Testis (tissue), 3 donors: ENCODE results near the gene LRFN5. TPM values are rescaled to one million over a fixed set of nuclear protein-coding genes. Genes with fewer than 3 reads are reported as not detected.

Experiments used
- DNase-seq: peaks from one replicate; pipeline ENCODE4 v3.0.0-alpha.2; 2019
- H3K27ac ChIP-seq, 2 donors: fragments of 200-600 bp; sonication (generic); one replicate each; pipeline ENCODE4 v1.5.1; 2019
- H3K27me3 ChIP-seq: fragments of 200-600 bp; sonication (generic); one replicate; pipeline ENCODE4 v1.5.1; 2019
- H3K36me3 ChIP-seq: fragments of 200-600 bp; sonication (generic); one replicate; pipeline ENCODE4 v1.5.1; 2017; ENCODE audit warnings: low read depth; ENCODE audit errors: missing control alignments
- H3K4me1 ChIP-seq: fragments of 200-600 bp; sonication (generic); one replicate; pipeline ENCODE4 v1.5.1; 2019
- H3K4me3 ChIP-seq, 2 donors: fragments of 200-600 bp; sonication (generic); one replicate each; pipeline ENCODE4 v1.5.1; 2017 to 2019
- H3K9me3 ChIP-seq: fragments of 200-600 bp; sonication (generic); one replicate; pipeline ENCODE4 v1.5.1; 2017
- POLR2A ChIP-seq: fragments of 450-650 bp; IDR thresholded peaks from one replicate; pipeline ENCODE4 v1.6.1; 2017; ENCODE audit warnings: antibody characterized with exemption, mild to moderate bottlenecking, moderate library complexity
- WGBS, 2 donors: methylation state at CpG; one replicate each; pipeline ENCODE4 v1.1.5; 2018; 5-methylcytosine and 5-hydroxymethylcytosine counted together
- intact Hi-C: fragments of 100-400 bp; cut with DNase I; formaldehyde crosslinking; loops from one replicate; pipeline ENCODE4 v1.15.1; 2023; ENCODE audit warnings: low total_unique reads
- polyA plus RNA-seq: library from polyadenylated mRNA; stranded (reverse); fragments of 350-450 nt; fragmentation: Illumina TruSeq; extraction: RNeasy Lipid Tissue Mini Kit (QIAGEN cat#74804); gene quantifications from one replicate; pipeline ENCODE4 v1.2.3, GENCODE V29; 2014; ENCODE audit warnings: low read depth, low replicate concordance; ENCODE audit not compliant: insufficient read depth
- total RNA-seq, 2 donors: library from RNA; depleted of rRNA; stranded (reverse); fragments of >200 nt; gene quantifications; one replicate each; pipeline ENCODE4 v1.2.3, GENCODE V29; 2016
- TF ChIP-seq, protein P1 (sequence below), 3 experiments: fragments of 450-650 bp in 2 of 3; fragments of 200-600 bp in 1 of 3; sonication (generic) in 1 of 3; IDR thresholded peaks; one replicate each; pipeline ENCODE4 v1.5.1; 2016 to 2019; ENCODE audit warnings: antibody characterized with exemption in 3 of 3, mild to moderate bottlenecking in 2 of 3, moderate library complexity in 1 of 3

Gene LRFN5
- total and polyA plus RNA-seq, 3 donors from 2014 or later, result 2.4 to 6.8 (median 5.9) TPM

GRCh38 chr14:41609704-41610183 is 3.1 kb downstream of the LRFN5 start:
- Histone ChIP-seq H3K9me3 (no peaks in the 10 kb centered on the region), H3K4me3 (peak overlapping the region in 1 of 2 donors; percentile 49), H3K27me3 (no peaks in the 10 kb centered on the region), H3K27ac (peak overlapping the region in 1 of 2 donors; percentile 46), H3K4me1 (peaks cover 5% of the 10 kb centered on the region), H3K36me3 (no peaks in the 10 kb centered on the region)
- DNase-seq, result peak; percentile 86
- TF ChIP-seq, protein P1, sequence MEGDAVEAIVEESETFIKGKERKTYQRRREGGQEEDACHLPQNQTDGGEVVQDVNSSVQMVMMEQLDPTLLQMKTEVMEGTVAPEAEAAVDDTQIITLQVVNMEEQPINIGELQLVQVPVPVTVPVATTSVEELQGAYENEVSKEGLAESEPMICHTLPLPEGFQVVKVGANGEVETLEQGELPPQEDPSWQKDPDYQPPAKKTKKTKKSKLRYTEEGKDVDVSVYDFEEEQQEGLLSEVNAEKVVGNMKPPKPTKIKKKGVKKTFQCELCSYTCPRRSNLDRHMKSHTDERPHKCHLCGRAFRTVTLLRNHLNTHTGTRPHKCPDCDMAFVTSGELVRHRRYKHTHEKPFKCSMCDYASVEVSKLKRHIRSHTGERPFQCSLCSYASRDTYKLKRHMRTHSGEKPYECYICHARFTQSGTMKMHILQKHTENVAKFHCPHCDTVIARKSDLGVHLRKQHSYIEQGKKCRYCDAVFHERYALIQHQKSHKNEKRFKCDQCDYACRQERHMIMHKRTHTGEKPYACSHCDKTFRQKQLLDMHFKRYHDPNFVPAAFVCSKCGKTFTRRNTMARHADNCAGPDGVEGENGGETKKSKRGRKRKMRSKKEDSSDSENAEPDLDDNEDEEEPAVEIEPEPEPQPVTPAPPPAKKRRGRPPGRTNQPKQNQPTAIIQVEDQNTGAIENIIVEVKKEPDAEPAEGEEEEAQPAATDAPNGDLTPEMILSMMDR (IDR thresholded peaks at IDR 0.05), result no peak
- no peak for TF ChIP-seq POLR2A
- intact Hi-C loops, result no loop called here
- WGBS, 2 donors, result 0 to 1% methylated on average over 9 to 24 of the region's 24 CpGs

GRCh38 chr14:41615011-41615595 is 8.4 kb downstream of the LRFN5 start:
- TF ChIP-seq POLR2A, result no peak
- WGBS, 2 donors, result 96% methylated on average over 2 of the region's 2 CpGs
- no peak for DNase-seq
- intact Hi-C loops, result no loop called here
- Histone ChIP-seq H3K27me3 (no peaks in the 10 kb centered on the region), H3K36me3 (no peaks in the 10 kb centered on the region), H3K4me1 (no peaks in the 10 kb centered on the region), H3K9me3 (no peaks in the 10 kb centered on the region), H3K27ac (no peak overlapping the region), H3K4me3 (no peak overlapping the region)

DNA sequence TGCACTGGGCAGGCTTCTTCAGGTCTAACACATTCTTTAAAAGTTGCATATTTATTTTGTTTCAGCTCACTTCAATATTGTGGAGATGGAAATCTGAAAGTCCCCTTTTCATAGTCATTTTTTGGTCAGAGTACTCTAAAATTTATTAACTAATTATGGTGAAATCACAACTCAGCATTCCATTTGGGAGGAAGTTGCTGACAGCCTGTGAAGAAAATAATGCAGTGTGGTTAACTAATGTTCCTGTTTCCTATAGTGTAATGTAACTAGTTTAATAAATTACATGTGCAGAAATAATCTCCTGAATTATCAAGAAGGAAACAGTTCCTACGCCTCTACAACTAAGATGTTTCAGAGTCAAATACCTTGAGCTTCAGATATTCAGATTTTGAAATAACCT is 17.1 kb downstream of the LRFN5 start:
- TF ChIP-seq POLR2A, result no peak
- TF ChIP-seq, protein P1 (IDR thresholded peaks at IDR 0.05), result no peak
- no peak overlapping the region for H3K4me3 ChIP-seq
- no peaks in the 10 kb centered on the region for H3K36me3 ChIP-seq
- WGBS, 2 donors, result 77 to 87% methylated on average over 1 of the region's 1 CpG
- intact Hi-C loops, result no loop called here
- H3K27ac ChIP-seq, result no peak overlapping the region
- no peak for DNase-seq
- no peaks in the 10 kb centered on the region for H3K27me3 ChIP-seq
- no peaks in the 10 kb centered on the region for H3K4me1 ChIP-seq
- no peaks in the 10 kb centered on the region for H3K9me3 ChIP-seq

DNA sequence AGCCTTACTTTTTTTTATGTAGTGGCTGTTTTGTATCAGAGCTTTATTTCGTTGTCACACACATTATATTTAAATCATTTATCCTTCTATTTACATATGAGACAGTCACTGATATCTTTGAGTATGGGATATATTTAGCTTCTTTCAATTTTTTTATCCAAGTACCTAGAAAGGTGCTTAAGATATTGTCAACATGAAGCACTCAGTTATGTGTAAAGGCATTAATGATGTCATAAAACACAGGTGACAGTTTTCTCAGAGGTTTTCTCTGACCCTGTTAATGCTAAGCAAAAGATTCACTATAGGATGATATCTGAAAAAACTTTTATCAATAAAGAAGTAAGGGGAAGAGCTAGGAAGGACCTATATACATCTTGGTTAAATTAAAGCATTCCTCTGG is 23.2 kb downstream of the LRFN5 start:
- intact Hi-C loops, result no loop called here
- Histone ChIP-seq H3K27ac (no peak overlapping the region), H3K4me3 (no peak overlapping the region), H3K36me3 (no peaks in the 10 kb centered on the region), H3K9me3 (no peaks in the 10 kb centered on the region), H3K27me3 (no peaks in the 10 kb centered on the region), H3K4me1 (no peaks in the 10 kb centered on the region)
- 80 to 94% methylated on average over 1 of the region's 1 CpG for whole genome bisulfite sequencing, 2 donors
- no peak for DNase-seq
- TF ChIP-seq, protein P1 (IDR thresholded peaks at IDR 0.05), result no peak
- no peak for TF ChIP-seq POLR2A

- 45 to 57% methylated on average over 3 of the region's 3 CpGs for WGBS, 2 donors
- Histone ChIP-seq H3K4me3 (no peak overlapping the region), H3K27ac (no peak overlapping the region), H3K9me3 (no peaks in the 10 kb centered on the region), H3K4me1 (no peaks in the 10 kb centered on the region), H3K27me3 (no peaks in the 10 kb centered on the region), H3K36me3 (no peaks in the 10 kb centered on the region)
- no peak for DNase-seq
- no peak for TF ChIP-seq POLR2A
- TF ChIP-seq, protein P1 (IDR thresholded peaks at IDR 0.05), result no peak
- intact Hi-C loops, result no loop called here
These were observed 27.6 kb downstream of the LRFN5 start for GRCh38 chr14:41634286-41634685.
